Iris pigment epithelial cell (primary cell): ENCODE data around the gene CPTP.

Experiments
- DNase-seq: peaks from one replicate; pipeline ENCODE4 v3.0.0-alpha.2; 2011; ENCODE audit warnings: low read depth

The CPTP gene

GRCh38 chr1:1349256-1350012 lies 24.8 kb downstream of the CPTP start, which contains the start of gene DVL1:
DVL1 (minus strand) TSS chr1:1349418; CDS start chr1:1349065, 353 bp downstream.
- peak; percentile 57 for DNase-seq

DNA sequence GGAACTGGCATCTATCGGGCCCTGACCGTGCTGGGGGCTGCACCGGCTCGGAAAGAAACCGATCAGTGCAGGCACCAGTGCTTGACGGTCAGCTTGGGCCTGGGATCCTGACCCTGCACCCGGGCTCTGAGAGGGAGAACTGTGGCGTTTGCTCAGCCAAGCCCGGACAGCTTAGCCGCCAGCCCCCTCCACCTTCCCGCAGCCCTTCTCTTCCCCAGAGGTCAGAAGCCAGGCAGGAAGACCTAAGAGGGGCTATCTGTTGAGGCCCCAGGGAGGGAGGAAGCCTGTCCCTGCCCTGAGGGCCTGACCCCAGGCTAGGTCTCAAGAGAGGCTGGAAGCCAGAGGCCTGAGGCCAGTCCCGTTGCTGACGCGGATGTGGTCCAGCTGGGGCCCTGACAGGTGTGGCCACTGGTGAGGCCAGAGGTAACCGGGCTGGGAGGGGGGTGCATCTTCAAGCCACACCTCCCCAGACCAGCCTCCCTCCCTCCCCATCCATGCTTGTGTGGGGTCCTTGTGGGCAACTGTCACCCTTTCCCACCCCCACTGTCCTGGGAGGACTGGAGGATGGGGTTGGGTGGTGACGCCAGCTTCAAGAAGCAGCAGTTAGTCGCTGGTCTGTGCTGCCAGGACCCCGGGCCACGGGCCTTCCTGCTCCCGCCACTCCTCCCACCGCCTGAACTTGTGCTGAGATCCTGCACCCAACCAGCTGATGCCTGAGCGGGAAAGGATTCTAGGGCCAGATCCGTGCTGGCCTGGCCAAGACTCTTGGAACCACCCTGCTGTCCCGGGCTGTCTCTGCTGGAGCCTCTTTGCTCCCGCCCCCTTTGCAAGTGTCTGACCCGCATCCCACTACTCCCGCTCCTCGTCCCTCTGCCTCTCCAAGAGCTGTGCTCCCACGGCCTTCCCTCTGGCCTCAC lies 27.2 kb downstream of the CPTP start:
- DNase-seq = no peak

- DNase-seq = no peak
These were observed 28.3 kb downstream of the CPTP start for GRCh38 chr1:1352786-1353388.

- no peak for DNase-seq
These were observed 29.0 kb downstream of the CPTP start for GRCh38 chr1:1353389-1354151.

DNA sequence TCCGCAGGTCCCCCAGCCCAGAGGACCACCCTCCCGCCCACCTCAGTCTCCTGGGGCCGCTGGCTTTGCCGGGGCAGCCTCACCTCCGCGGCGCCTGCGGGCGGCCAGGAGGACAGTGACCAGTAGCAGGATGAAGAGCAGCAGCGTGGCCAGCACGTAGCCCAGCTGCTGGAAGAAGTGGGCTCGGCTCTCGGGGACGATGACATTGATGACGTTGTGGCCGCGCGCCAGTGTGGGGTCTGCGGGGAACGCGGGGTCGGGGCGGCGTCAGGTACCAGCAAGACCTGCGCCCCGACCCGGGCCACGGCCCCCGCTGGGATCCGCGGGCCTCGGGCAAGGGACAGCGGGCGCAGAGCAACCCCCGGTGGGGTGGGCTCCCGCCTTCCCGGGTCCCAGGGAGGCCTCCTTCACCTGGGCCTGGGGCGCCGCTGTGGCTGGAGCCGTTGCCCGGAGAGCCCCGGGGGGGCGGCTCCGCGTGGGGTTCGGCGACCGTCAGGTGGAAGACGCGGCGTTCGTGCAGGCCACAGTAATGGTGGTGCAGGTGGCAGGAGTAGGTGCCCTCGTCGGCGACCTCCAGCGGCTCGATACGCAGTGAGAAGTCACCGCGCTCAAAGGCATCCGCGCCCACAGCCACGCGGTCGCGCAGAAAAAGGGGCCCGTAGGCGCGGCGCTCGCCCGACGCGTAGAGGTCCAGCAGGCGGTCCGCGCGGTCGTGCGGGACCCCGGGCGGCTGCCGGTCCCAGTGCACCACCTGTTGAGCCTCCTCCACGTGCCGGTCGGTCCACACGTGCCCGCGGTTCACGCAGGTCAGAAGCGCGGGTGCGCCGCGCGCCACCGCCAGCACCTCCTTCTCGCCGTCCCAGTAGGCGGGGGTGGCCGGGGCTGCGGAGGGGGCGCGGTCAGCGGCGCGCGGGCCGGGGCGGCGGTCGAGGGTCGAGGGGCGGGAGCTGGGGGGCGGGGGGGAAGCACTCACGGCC lies 30.0 kb downstream of the CPTP start:
- no peak for DNase-seq

- DNase-seq = peak; percentile 63
These were observed 30.8 kb downstream of the CPTP start for GRCh38 chr1:1355416-1355815.

GRCh38 chr1:1356166-1356795 lies 31.7 kb downstream of the CPTP start:
- DNase-seq = no peak

GRCh38 chr1:1356796-1357401 lies 32.3 kb downstream of the CPTP start:
- DNase-seq = no peak

GRCh38 chr1:1357871-1358432 lies 33.4 kb downstream of the CPTP start:
- DNase-seq = no peak

DNA sequence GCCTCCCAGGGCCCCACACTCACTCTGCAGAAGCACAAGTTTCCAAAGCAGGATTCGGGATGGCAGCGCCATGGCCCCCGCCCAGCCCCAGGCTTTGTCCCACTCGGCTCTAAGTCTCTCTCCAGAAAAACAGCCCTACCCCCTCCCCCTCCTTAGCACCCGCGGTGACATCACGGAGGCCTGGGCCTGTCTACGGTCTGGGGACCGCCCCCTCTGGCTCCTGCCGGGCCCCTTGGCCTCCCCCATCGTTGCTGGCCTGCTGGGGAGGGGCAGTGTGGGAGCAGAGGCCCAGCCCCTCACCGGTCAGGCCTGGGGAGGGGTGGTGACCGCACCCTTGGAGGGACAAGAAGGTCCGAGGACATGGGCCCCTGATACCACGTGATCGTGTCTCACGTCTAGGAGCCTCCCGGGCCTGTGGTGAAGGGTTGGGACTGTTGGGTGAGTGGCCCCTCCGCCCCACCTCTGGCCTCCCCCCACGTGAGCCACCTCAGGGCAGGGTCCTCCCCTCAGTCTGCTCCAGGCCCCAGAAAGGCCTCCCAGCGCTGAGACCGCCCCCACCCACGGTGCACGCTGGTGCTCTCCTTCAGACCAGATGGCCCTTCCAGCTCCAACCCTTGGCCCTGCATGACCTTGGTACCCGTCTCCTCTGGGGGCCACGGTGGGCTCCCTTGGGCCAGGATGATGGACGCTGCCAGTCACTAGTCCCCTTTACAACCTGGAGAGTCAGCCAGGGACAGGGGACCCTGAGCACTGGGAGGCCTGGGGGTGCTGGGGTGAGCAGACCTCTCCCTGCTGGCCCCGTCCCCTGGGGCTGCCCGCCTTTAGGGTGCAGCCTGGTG lies 34.0 kb downstream of the CPTP start, which contains the start of gene MXRA8:
MXRA8 (minus strand) TSS at position 123 of the 839 bp plus-strand sequence; CDS start at position 72, 51 bp downstream.
- peak; percentile 63 for DNase-seq

DNA sequence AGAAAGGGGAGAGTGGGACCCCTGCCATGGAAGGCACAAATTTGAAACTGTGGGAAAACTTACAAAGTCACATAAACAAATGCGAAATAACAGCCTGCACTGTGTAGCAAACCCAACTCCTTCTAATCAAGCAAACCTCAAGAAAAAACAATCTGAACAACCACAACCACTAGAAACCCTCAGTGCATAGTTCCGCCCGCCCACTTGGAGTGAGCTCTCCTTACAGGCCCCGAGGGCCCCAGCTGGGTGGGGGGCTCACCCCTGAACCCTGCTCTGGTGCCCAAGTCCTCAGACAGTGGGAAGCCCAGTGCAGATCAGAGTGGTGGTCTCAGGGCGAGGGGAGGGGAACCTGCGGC lies 34.7 kb downstream of the CPTP start:
- DNase-seq = peak; percentile 79

- DNase-seq = no peak
These were observed 35.3 kb downstream of the CPTP start for GRCh38 chr1:1359664-1360468.

- peak; percentile 94 for DNase-seq
These were observed 36.0 kb downstream of the CPTP start for GRCh38 chr1:1360506-1361169.

GRCh38 chr1:1361233-1361981 lies 36.8 kb downstream of the CPTP start:
- DNase-seq = no peak

GRCh38 chr1:1361982-1362423 lies 37.4 kb downstream of the CPTP start:
- DNase-seq = peak; percentile 88

DNA sequence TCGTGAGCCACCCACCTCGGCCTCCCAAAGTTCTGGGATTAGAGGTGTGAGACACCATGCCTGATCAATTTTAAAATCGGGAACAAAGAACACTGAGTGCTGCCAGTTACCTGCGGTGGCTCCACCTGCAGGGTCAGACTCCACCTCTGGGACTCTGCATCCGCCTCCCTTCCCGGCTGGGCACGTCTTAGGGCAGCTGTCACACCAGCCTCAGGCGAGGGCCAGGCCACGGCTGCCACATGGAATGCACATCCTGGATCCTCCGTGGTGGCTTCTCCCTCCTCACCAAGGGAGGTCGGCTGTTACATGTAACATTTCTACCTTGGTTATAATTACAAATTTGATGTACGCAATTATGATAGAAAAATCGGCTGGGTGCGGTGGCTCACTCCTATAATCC lies 39.7 kb downstream of the CPTP start:
- DNase-seq = no peak
